HepG2 (cell line): ENCODE measurements around the gene AKAP14. TPM values are rescaled to one million over a fixed set of nuclear protein-coding genes. Genes with fewer than 3 reads are reported as not detected.
A peak's percentile ranks its signal among the peaks of the same experiment; 100 is the strongest.

ENCODE experiments used
- ASH2L ChIP-seq: fragments of 300-600, 200-600 bp; sonication (generic); IDR thresholded peaks from 2 replicates; pipeline ENCODE4 v1.7.0; 2017; ENCODE audit warnings: low read depth, mild to moderate bottlenecking, moderate library complexity, mixed read lengths, low read length; ENCODE audit not compliant: insufficient read length
- ATF7 ChIP-seq, 2 experiments: fragments of 450-650 bp in 1 of 2; sonication (generic) in 1 of 2; formaldehyde crosslinking in 1 of 2; IDR thresholded peaks; 2 replicates each; pipeline versions ENCODE4 v1.4.0 to v1.6.1; 2016 to 2020; ENCODE audit warnings: antibody characterized with exemption in 1 of 2, mild to moderate bottlenecking in 1 of 2, missing genetic modification reagents in 1 of 2
- CREM ChIP-seq, 2 experiments: sonication (generic) in 1 of 2; formaldehyde crosslinking in 1 of 2; IDR thresholded peaks; 2 replicates each; pipeline versions ENCODE4 v1.4.0 to v1.6.1; 2016 to 2020; ENCODE audit warnings: antibody characterized with exemption in 1 of 2, mild to moderate bottlenecking in 1 of 2, missing genetic modification reagents in 1 of 2
- MTF2 ChIP-seq: sonication (generic); formaldehyde crosslinking; IDR thresholded peaks from 2 replicates; pipeline ENCODE4 v1.5.0; 2020; ENCODE audit warnings: missing genetic modification reagents, borderline replicate concordance
- NFATC3 ChIP-seq: sonication (generic); formaldehyde crosslinking; IDR thresholded peaks from 2 replicates; pipeline ENCODE4 v1.5.1; 2020; ENCODE audit warnings: mild to moderate bottlenecking, missing genetic modification reagents
- NR0B2 ChIP-seq: sonication (generic); formaldehyde crosslinking; IDR thresholded peaks from 2 replicates; pipeline ENCODE4 v1.4.0; 2020; ENCODE audit warnings: mild to moderate bottlenecking, missing genetic modification reagents
- PCBP1 ChIP-seq: fragments of 200-400 bp; formaldehyde crosslinking; IDR thresholded peaks from 2 replicates; pipeline ENCODE4 v1.6.1; 2017; ENCODE audit warnings: mild to moderate bottlenecking, low read depth, low read length, borderline replicate concordance
- POGZ ChIP-seq: sonication (generic); formaldehyde crosslinking; IDR thresholded peaks from 2 replicates; pipeline ENCODE4 v1.4.0; 2020; ENCODE audit warnings: mild to moderate bottlenecking, missing genetic modification reagents
- POLR2A ChIP-seq, 2 experiments: IDR thresholded peaks; 2 replicates each; pipeline ENCODE4 v1.6.1; 2011; ENCODE audit warnings: low read depth in 2 of 2, low read length in 2 of 2, mild to moderate bottlenecking in 1 of 2, moderate library complexity in 1 of 2; ENCODE audit not compliant: insufficient read depth in 1 of 2
- REPIN1 ChIP-seq: sonication (generic); formaldehyde crosslinking; IDR thresholded peaks from 2 replicates; pipeline ENCODE4 v1.8.0; 2022; ENCODE audit warnings: missing genetic modification reagents, low read depth, mild to moderate bottlenecking, borderline replicate concordance
- RFX1 ChIP-seq: fragments of 450-650 bp; IDR thresholded peaks from 2 replicates; pipeline ENCODE4 v1.6.1; 2017
- RFXANK ChIP-seq: IDR thresholded peaks from 2 replicates; pipeline ENCODE4 v1.6.1; 2016
- SAP130 ChIP-seq: IDR thresholded peaks from 2 replicates; pipeline ENCODE4 v1.6.1; 2016; ENCODE audit warnings: low read depth
- TBX3 ChIP-seq: fragments of 450-650 bp; IDR thresholded peaks from 2 replicates; pipeline ENCODE4 v1.6.1; 2017; ENCODE audit warnings: antibody characterized with exemption, mild to moderate bottlenecking, inconsistent platforms, borderline replicate concordance
- ZBTB3 ChIP-seq: sonication (generic); formaldehyde crosslinking; IDR thresholded peaks from 2 replicates; pipeline ENCODE4 v1.4.0; 2020; ENCODE audit warnings: low read depth, mild to moderate bottlenecking, moderate library complexity, missing genetic modification reagents, borderline replicate concordance
- ZFP41 ChIP-seq: sonication (generic); formaldehyde crosslinking; IDR thresholded peaks from 2 replicates; pipeline ENCODE4 v1.4.0; 2020; ENCODE audit warnings: mild to moderate bottlenecking, missing genetic modification reagents, borderline replicate concordance
- ZNF10 ChIP-seq: sonication (generic); formaldehyde crosslinking; IDR thresholded peaks from 2 replicates; pipeline ENCODE4 v1.4.0; 2020; ENCODE audit warnings: mild to moderate bottlenecking, low read depth, missing genetic modification reagents, borderline replicate concordance
- ZNF251 ChIP-seq: sonication (generic); formaldehyde crosslinking; IDR thresholded peaks from 2 replicates; pipeline ENCODE4 v1.9.0; 2021; ENCODE audit warnings: mild to moderate bottlenecking, missing genetic modification reagents
- ZNF3 ChIP-seq: IDR thresholded peaks from 2 replicates; pipeline ENCODE4 v1.7.0; 2017; ENCODE audit warnings: inconsistent platforms
- ZNF549 ChIP-seq: sonication (generic); formaldehyde crosslinking; IDR thresholded peaks from 2 replicates; pipeline ENCODE4 v1.5.0; 2020; ENCODE audit warnings: missing genetic modification reagents
- ZNF589 ChIP-seq: sonication (generic); formaldehyde crosslinking; conservative IDR thresholded peaks from 2 replicates; pipeline ENCODE4 v1.8.0; 2022; ENCODE audit warnings: mild to moderate bottlenecking, moderate library complexity, missing genetic modification reagents
- ZNF790 ChIP-seq: sonication (generic); formaldehyde crosslinking; IDR thresholded peaks from 2 replicates; pipeline ENCODE4 v1.8.0; 2022; ENCODE audit warnings: missing genetic modification reagents, mild to moderate bottlenecking, borderline replicate concordance
- ZNF841 ChIP-seq: sonication (generic); formaldehyde crosslinking; IDR thresholded peaks from 2 replicates; pipeline ENCODE4 v1.8.1; 2023; ENCODE audit warnings: missing genetic modification reagents, borderline replicate concordance
- ZSCAN21 ChIP-seq: sonication (generic); formaldehyde crosslinking; IDR thresholded peaks from 2 replicates; pipeline ENCODE4 v1.8.0; 2022; ENCODE audit warnings: mild to moderate bottlenecking, missing genetic modification reagents, moderate library complexity, borderline replicate concordance
- ZSCAN25 ChIP-seq: sonication (generic); formaldehyde crosslinking; IDR thresholded peaks from 2 replicates; pipeline ENCODE4 v1.8.0; 2022; ENCODE audit warnings: mild to moderate bottlenecking, missing genetic modification reagents
- polyA plus RNA-seq, 8 experiments: library from polyadenylated mRNA; depleted of rRNA in 3 of 8; stranded (reverse) in 7 of 8; unstranded in 1 of 8; fragments of >200 nt; fragmentation: Illumina TruSeq in 4 of 8; extraction: Trizol in 4 of 8; gene quantifications; 2 replicates each; pipeline versions ENCODE4 v1.2.1 to v1.2.3, GENCODE V29; 2011 to 2016; ENCODE audit warnings: low read depth in 4 of 8, missing spikeins in 1 of 8, mixed read lengths in 1 of 8; ENCODE audit not compliant: insufficient read depth in 1 of 8
- total RNA-seq, 5 experiments: library from RNA; depleted of rRNA; stranded (reverse); fragments of >200 nt; fragmentation: Illumina TruSeq; extraction: Trizol; gene quantifications; 2 replicates each; pipeline ENCODE4 v1.2.3, GENCODE V29; 2016; ENCODE audit warnings: low read depth in 1 of 5
- TF ChIP-seq, protein P1 (sequence below): IDR thresholded peaks from 2 replicates; pipeline ENCODE4 v1.6.1; 2012; ENCODE audit warnings: low read length, improper control_type of control experiment

The AKAP14 gene
- total and polyA plus RNA-seq, 2 of the 13 experiments (the other 11 are each of a cell fraction or from before 2014, with no cell fraction given) = 0.20 to 1.7 TPM

- TF ChIP-seq, protein P1, sequence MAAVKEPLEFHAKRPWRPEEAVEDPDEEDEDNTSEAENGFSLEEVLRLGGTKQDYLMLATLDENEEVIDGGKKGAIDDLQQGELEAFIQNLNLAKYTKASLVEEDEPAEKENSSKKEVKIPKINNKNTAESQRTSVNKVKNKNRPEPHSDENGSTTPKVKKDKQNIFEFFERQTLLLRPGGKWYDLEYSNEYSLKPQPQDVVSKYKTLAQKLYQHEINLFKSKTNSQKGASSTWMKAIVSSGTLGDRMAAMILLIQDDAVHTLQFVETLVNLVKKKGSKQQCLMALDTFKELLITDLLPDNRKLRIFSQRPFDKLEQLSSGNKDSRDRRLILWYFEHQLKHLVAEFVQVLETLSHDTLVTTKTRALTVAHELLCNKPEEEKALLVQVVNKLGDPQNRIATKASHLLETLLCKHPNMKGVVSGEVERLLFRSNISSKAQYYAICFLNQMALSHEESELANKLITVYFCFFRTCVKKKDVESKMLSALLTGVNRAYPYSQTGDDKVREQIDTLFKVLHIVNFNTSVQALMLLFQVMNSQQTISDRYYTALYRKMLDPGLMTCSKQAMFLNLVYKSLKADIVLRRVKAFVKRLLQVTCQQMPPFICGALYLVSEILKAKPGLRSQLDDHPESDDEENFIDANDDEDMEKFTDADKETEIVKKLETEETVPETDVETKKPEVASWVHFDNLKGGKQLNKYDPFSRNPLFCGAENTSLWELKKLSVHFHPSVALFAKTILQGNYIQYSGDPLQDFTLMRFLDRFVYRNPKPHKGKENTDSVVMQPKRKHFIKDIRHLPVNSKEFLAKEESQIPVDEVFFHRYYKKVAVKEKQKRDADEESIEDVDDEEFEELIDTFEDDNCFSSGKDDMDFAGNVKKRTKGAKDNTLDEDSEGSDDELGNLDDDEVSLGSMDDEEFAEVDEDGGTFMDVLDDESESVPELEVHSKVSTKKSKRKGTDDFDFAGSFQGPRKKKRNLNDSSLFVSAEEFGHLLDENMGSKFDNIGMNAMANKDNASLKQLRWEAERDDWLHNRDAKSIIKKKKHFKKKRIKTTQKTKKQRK = no peak
- TF ChIP-seq ZNF10 (no peak), ASH2L (peak; percentile 43), ZNF3 (CRISPR knock-in tag) (no peak), ZSCAN21 (no peak), ZNF790 (CRISPR knock-in tag) (no peak), ZFP41 (no peak), CREM (IDR thresholded peaks at IDR 0.05) (peak; percentile 44; the same call in 1 of the 2 replicates), CREM (CRISPR knock-in tag; IDR thresholded peaks at IDR 0.05) (no peak), SAP130 (CRISPR knock-in tag) (peak; percentile 62), ZNF549 (CRISPR knock-in tag) (no peak), POGZ (CRISPR knock-in tag) (peak; percentile 31; the same call in 1 of the 2 replicates), REPIN1 (CRISPR knock-in tag) (no peak; the same call in 1 of the 2 replicates), NFATC3 (CRISPR knock-in tag) (no peak), ZNF841 (CRISPR knock-in tag) (no peak), NR0B2 (CRISPR knock-in tag) (no peak), POLR2A (IDR thresholded peaks at IDR 0.05; ENCODE audit: insufficient read depth in 1 of 2, low read depth in 2 of 2, low read length in 2 of 2) (peak; percentile 55 to 72; a peak in 3 of 4 replicates), RFX1 (no peak), PCBP1 (no peak), MTF2 (CRISPR knock-in tag) (no peak), RFXANK (CRISPR knock-in tag) (no peak), ZNF589 (CRISPR knock-in tag) (no peak), ZBTB3 (CRISPR knock-in tag) (no peak), ATF7 (IDR thresholded peaks at IDR 0.05) (no peak), ATF7 (CRISPR knock-in tag; IDR thresholded peaks at IDR 0.05) (no peak), ZSCAN25 (CRISPR knock-in tag) (no peak), ZNF251 (CRISPR knock-in tag) (no peak), TBX3 (peak; percentile 19; the same call in 1 of the 2 replicates)
Observed at GRCh38 chrX:119885554-119886428, 9.9 kb upstream of the AKAP14 start (continued).
